Fibroblast of lung (primary cell): ENCODE results near the gene GK. TPM values are rescaled to one million over a fixed set of nuclear protein-coding genes. Genes with fewer than 3 reads are reported as not detected.

Experiments used
- DNase-seq, 2 donors: peaks; one replicate each; pipeline versions ENCODE4 v3.0.0 to v3.0.0-alpha.2; 2010; ENCODE audit warnings: low read depth in 2 of 2
- H2AFZ ChIP-seq: 2 replicates; pipeline ENCODE4 v1.5.1; 2012; ENCODE audit warnings: low read length, control low read depth, inconsistent platforms
- H3K27ac ChIP-seq: 2 replicates; pipeline ENCODE4 v1.5.1; 2011; ENCODE audit warnings: low read length, control low read depth; ENCODE audit not compliant: insufficient read depth
- H3K27me3 ChIP-seq: 2 replicates; pipeline ENCODE4 v1.5.1; 2011; ENCODE audit warnings: mild to moderate bottlenecking, low read length; ENCODE audit not compliant: control insufficient read depth, insufficient read depth
- H3K36me3 ChIP-seq: 2 replicates; pipeline ENCODE4 v1.5.1; 2011; ENCODE audit warnings: low read length; ENCODE audit not compliant: control insufficient read depth, insufficient read depth
- H3K4me1 ChIP-seq: 2 replicates; pipeline ENCODE4 v1.5.1; 2011; ENCODE audit warnings: low read length; ENCODE audit not compliant: control insufficient read depth, insufficient read depth; ENCODE audit errors: extremely low read depth
- H3K4me2 ChIP-seq: 2 replicates; pipeline ENCODE4 v1.5.1; 2011; ENCODE audit warnings: low read length, control low read depth; ENCODE audit not compliant: insufficient read depth; ENCODE audit errors: extremely low read depth
- H3K4me3 ChIP-seq, 4 experiments: fragments of 200-600 bp in 1 of 4; sonication (generic) in 1 of 4; replicated peaks in 1 of 4; 2 replicates each; pipeline ENCODE4 v1.5.1; 2011 to 2016; ENCODE audit warnings: low read length in 4 of 4, low read depth in 3 of 4, mild to moderate bottlenecking in 3 of 4, control low read depth in 2 of 4, inconsistent platforms in 1 of 4, mixed read lengths in 1 of 4; ENCODE audit not compliant: insufficient read depth in 1 of 4; ENCODE audit errors: control extremely low read depth in 1 of 4
- H3K79me2 ChIP-seq: 2 replicates; pipeline ENCODE4 v1.5.1; 2012; ENCODE audit warnings: mild to moderate bottlenecking, low read length, inconsistent platforms; ENCODE audit not compliant: control insufficient read depth, insufficient read depth
- H3K9ac ChIP-seq: 2 replicates; pipeline ENCODE4 v1.5.1; 2011; ENCODE audit warnings: mild to moderate bottlenecking, low read length, control low read depth; ENCODE audit not compliant: insufficient read depth
- H3K9me3 ChIP-seq: 2 replicates; pipeline ENCODE4 v1.5.1; 2012; ENCODE audit warnings: low read depth, low read length; ENCODE audit not compliant: control insufficient read depth, insufficient read depth
- H4K20me1 ChIP-seq: 2 replicates; pipeline ENCODE4 v1.5.1; 2011; ENCODE audit warnings: low read length; ENCODE audit not compliant: control insufficient read depth, insufficient read depth; ENCODE audit errors: extremely low read depth
- EZH2 ChIP-seq: IDR thresholded peaks from 2 replicates; pipeline ENCODE4 v1.5.1; 2012; ENCODE audit warnings: low read length, control low read depth, mild to moderate bottlenecking; ENCODE audit errors: missing control alignments
- polyA plus RNA-seq, 2 donors: library from polyadenylated mRNA; depleted of rRNA in 1 of 2; stranded (reverse) in 1 of 2; unstranded in 1 of 2; fragments of >200 nt; gene quantifications; 2 replicates each; pipeline ENCODE4 v1.2.1, GENCODE V29; 2011 to 2012; ENCODE audit warnings: missing spikeins in 1 of 2
- total RNA-seq: library from RNA; depleted of rRNA; stranded (reverse); fragments of >200 nt; gene quantifications from 2 replicates; pipeline ENCODE4 v1.2.1, GENCODE V29; 2014
- TF ChIP-seq, protein P1 (sequence below), 2 donors: IDR thresholded peaks in 1 of 2; conservative IDR thresholded peaks in 1 of 2; 1 replicate in 1 of 2; 2 replicates in 1 of 2; pipeline ENCODE4 v1.5.1; 2011 to 2012; ENCODE audit warnings: low read length in 2 of 2, control low read depth in 1 of 2, inconsistent platforms in 1 of 2, low read depth in 1 of 2, mild to moderate bottlenecking in 1 of 2

GK gene
- total and polyA plus RNA-seq, 2 donors (not counting 1 experiment from before 2014, with no cell fraction given) = 11.9 to 44.4 TPM

DNA sequence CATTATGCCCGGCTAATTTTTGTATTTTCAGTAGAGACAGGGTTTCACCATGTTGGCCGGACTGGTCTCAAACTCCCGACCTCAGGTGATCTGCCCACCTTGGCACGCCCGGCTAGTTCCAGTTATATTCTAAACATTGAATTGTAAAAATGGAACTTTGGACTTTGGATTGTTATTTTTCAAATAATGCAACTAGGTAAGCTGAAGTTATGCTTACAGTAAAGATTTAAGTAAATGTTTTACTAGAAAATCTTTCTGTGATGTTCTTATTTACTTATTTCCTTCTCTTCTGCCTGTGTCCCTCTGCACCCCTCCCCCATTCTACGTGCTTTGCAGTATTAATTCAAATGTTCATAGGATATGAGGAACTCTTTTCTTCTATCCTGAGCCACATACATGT lies 26.1 kb downstream of the GK start:
- no peaks in the 10 kb centered on the region for H3K9me3 ChIP-seq

DNA sequence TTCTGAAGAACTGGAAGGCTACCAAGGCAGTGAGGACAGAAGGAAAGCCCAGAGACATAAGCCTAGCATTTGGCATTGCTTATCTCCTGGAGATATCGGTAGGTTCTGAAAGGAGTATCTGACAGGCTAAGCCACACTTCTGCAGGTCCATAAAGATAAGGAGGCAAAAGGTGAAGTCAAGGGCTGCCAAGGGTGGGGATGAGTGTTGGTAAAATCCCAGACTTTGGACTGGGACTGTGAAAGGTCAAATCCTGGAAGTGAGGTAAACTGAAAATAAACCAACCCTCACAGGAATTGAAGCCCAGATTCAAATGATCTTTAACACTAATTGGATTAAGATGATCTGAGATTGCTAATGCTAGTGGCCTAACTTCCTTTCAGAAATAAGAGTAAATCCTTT lies 27.4 kb downstream of the GK start:
- TF ChIP-seq, protein P1, sequence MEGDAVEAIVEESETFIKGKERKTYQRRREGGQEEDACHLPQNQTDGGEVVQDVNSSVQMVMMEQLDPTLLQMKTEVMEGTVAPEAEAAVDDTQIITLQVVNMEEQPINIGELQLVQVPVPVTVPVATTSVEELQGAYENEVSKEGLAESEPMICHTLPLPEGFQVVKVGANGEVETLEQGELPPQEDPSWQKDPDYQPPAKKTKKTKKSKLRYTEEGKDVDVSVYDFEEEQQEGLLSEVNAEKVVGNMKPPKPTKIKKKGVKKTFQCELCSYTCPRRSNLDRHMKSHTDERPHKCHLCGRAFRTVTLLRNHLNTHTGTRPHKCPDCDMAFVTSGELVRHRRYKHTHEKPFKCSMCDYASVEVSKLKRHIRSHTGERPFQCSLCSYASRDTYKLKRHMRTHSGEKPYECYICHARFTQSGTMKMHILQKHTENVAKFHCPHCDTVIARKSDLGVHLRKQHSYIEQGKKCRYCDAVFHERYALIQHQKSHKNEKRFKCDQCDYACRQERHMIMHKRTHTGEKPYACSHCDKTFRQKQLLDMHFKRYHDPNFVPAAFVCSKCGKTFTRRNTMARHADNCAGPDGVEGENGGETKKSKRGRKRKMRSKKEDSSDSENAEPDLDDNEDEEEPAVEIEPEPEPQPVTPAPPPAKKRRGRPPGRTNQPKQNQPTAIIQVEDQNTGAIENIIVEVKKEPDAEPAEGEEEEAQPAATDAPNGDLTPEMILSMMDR (conservative IDR thresholded peaks at IDR 0.05 in 1 of 2, IDR thresholded peaks at IDR 0.05 in 1 of 2; ENCODE audit: low read depth in 1 of 2, low read length in 2 of 2) = no peak
- no peak for TF ChIP-seq EZH2
- H3K36me3 ChIP-seq = no peaks in the 10 kb centered on the region

More for the DNA sequence above, 26.1 kb downstream of the GK start:
- Histone ChIP-seq H3K4me2 (no peak overlapping the region), H3K4me1 (no peaks in the 10 kb centered on the region), H3K27me3 (no peaks in the 10 kb centered on the region), H3K27ac (no peak overlapping the region), H3K79me2 (no peaks in the 10 kb centered on the region), H2AFZ (no peak overlapping the region), H3K4me3 (no peak overlapping the region), H3K36me3 (no peaks in the 10 kb centered on the region), H3K9ac (no peak overlapping the region), H4K20me1 (no peaks in the 10 kb centered on the region)
- DNase-seq = no peak
- no peak for TF ChIP-seq EZH2
- TF ChIP-seq, protein P1 (conservative IDR thresholded peaks at IDR 0.05 in 1 of 2, IDR thresholded peaks at IDR 0.05 in 1 of 2; ENCODE audit: low read depth in 1 of 2, low read length in 2 of 2) = no peak

DNA sequence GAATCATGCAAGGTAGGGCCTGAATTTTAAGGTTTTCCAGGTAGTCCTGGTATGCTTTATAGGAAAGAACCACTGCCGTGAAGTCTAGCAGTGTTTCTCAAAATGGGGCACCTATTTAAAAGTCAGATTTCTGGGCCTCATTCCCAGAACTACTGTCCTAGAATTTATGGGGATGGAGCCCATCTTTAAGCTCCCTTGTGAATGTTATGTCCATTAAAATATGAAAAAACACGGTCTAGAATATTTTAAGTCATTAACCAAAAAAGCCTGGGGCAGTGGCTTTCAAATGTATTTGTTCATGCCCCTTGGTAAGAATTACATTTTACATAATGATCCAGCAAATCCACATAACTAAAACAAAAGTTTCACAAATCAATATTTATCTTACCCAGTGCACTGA lies 35.4 kb downstream of the GK start:
- H3K27ac ChIP-seq = no peak overlapping the region
- no peaks in the 10 kb centered on the region for H4K20me1 ChIP-seq
- H3K36me3 ChIP-seq = no peaks in the 10 kb centered on the region
- no peaks in the 10 kb centered on the region for H3K9me3 ChIP-seq
- H3K79me2 ChIP-seq = no peaks in the 10 kb centered on the region
- H3K4me3 ChIP-seq = no peak overlapping the region
- no peaks in the 10 kb centered on the region for H3K27me3 ChIP-seq
- no peak for DNase-seq
- no peak overlapping the region for H2AFZ ChIP-seq
- TF ChIP-seq, protein P1 (conservative IDR thresholded peaks at IDR 0.05 in 1 of 2, IDR thresholded peaks at IDR 0.05 in 1 of 2; ENCODE audit: low read depth in 1 of 2, low read length in 2 of 2) = no peak
- no peak for TF ChIP-seq EZH2
- no peak overlapping the region for H3K4me2 ChIP-seq
- no peaks in the 10 kb centered on the region for H3K4me1 ChIP-seq
- no peak overlapping the region for H3K9ac ChIP-seq

More for the DNA sequence above, 27.4 kb downstream of the GK start:
- H3K4me2 ChIP-seq = no peak overlapping the region
- no peaks in the 10 kb centered on the region for H3K4me1 ChIP-seq
- H3K4me3 ChIP-seq = no peak overlapping the region
- no peaks in the 10 kb centered on the region for H3K79me2 ChIP-seq
- no peak overlapping the region for H3K9ac ChIP-seq
- DNase-seq = no peak
- H3K27me3 ChIP-seq = no peaks in the 10 kb centered on the region
- no peak overlapping the region for H2AFZ ChIP-seq
- no peaks in the 10 kb centered on the region for H3K9me3 ChIP-seq
- no peak overlapping the region for H3K27ac ChIP-seq
- no peaks in the 10 kb centered on the region for H4K20me1 ChIP-seq
